H9 (cell line): ENCODE data around the gene CDC37L1. TPM values are rescaled to one million over a fixed set of nuclear protein-coding genes. Genes with fewer than 3 reads are reported as not detected.

Experiments
- DNase-seq: peaks from one replicate; pipeline ENCODE4 v3.0.0-alpha.2; 2017
- H2AFZ ChIP-seq: one replicate; pipeline ENCODE4 v1.6.1; 2013; ENCODE audit warnings: mild to moderate bottlenecking, low read length, control low read depth, moderate library complexity
- H2AK5ac ChIP-seq: 2 replicates; pipeline ENCODE4 v1.6.1; 2013; ENCODE audit warnings: low read length, control low read depth, mixed read lengths; ENCODE audit not compliant: insufficient read length
- H2BK120ac ChIP-seq: one replicate; pipeline ENCODE4 v1.6.1; 2013; ENCODE audit warnings: low read depth, mild to moderate bottlenecking, low read length, control low read depth, inconsistent platforms; ENCODE audit not compliant: poor library complexity, severe bottlenecking
- H2BK12ac ChIP-seq: 2 replicates; pipeline ENCODE4 v1.6.1; 2013; ENCODE audit warnings: low read length, control low read depth, mixed read lengths, low read depth; ENCODE audit not compliant: insufficient read length
- H2BK15ac ChIP-seq: 2 replicates; pipeline ENCODE4 v1.6.1; 2013; ENCODE audit warnings: low read depth, low read length, control low read depth
- H2BK20ac ChIP-seq: one replicate; pipeline ENCODE4 v1.6.1; 2013; ENCODE audit warnings: low read depth, mild to moderate bottlenecking, low read length, control low read depth, inconsistent platforms; ENCODE audit not compliant: poor library complexity, severe bottlenecking
- H2BK5ac ChIP-seq: 2 replicates; pipeline ENCODE4 v1.6.1; 2013; ENCODE audit warnings: low read length, control low read depth, mixed read lengths; ENCODE audit not compliant: insufficient read length
- H3K14ac ChIP-seq: 2 replicates; pipeline ENCODE4 v1.6.1; 2013; ENCODE audit warnings: low read length, control low read depth; ENCODE audit not compliant: insufficient read depth
- H3K18ac ChIP-seq: 2 replicates; pipeline ENCODE4 v1.6.1; 2013; ENCODE audit warnings: low read depth, mild to moderate bottlenecking, mixed read lengths, low read length, control low read depth; ENCODE audit not compliant: insufficient read length
- H3K23ac ChIP-seq: 2 replicates; pipeline ENCODE4 v1.6.1; 2013; ENCODE audit warnings: low read length, control low read depth, mixed read lengths, low read depth; ENCODE audit not compliant: insufficient read length
- H3K23me2 ChIP-seq: 2 replicates; pipeline ENCODE4 v1.6.1; 2013; ENCODE audit warnings: low read depth, mild to moderate bottlenecking, mixed read lengths, low read length, control low read depth; ENCODE audit not compliant: insufficient read length, poor library complexity, severe bottlenecking
- H3K27ac ChIP-seq: 2 replicates; pipeline ENCODE4 v1.5.1; 2013; ENCODE audit warnings: low read length, control low read depth, mixed read lengths, low read depth; ENCODE audit not compliant: insufficient read length
- H3K27me3 ChIP-seq: 2 replicates; pipeline ENCODE4 v1.6.1; 2013; ENCODE audit warnings: low read length, control low read depth, inconsistent platforms; ENCODE audit not compliant: insufficient read depth
- H3K4ac ChIP-seq: 2 replicates; pipeline ENCODE4 v1.6.1; 2013; ENCODE audit warnings: low read depth, mild to moderate bottlenecking, control low read depth, inconsistent platforms, low read length, moderate library complexity
- H3K4me1 ChIP-seq: 2 replicates; pipeline ENCODE4 v1.6.1; 2013; ENCODE audit warnings: low read length, control low read depth, inconsistent platforms; ENCODE audit not compliant: insufficient read depth
- H3K4me2 ChIP-seq: 2 replicates; pipeline ENCODE4 v1.6.1; 2013; ENCODE audit warnings: low read length, control low read depth, mixed read lengths; ENCODE audit not compliant: insufficient read length, insufficient read depth
- H3K56ac ChIP-seq: 2 replicates; pipeline ENCODE4 v1.6.1; 2013; ENCODE audit warnings: low read depth, mild to moderate bottlenecking, mixed read lengths, low read length, control low read depth; ENCODE audit not compliant: insufficient read length
- H3K79me1 ChIP-seq: 2 replicates; pipeline ENCODE4 v1.6.1; 2013; ENCODE audit warnings: low read depth, mild to moderate bottlenecking, moderate library complexity, low read length, control low read depth, inconsistent platforms; ENCODE audit not compliant: insufficient read depth, poor library complexity, severe bottlenecking
- H3K79me2 ChIP-seq: 2 replicates; pipeline ENCODE4 v1.6.1; 2013; ENCODE audit warnings: low read length, control low read depth, inconsistent platforms; ENCODE audit not compliant: insufficient read depth
- H3K9ac ChIP-seq: 2 replicates; pipeline ENCODE4 v1.6.1; 2013; ENCODE audit warnings: low read length, control low read depth, mixed read lengths; ENCODE audit not compliant: insufficient read length; ENCODE audit errors: extremely low read depth
- H3K9me3 ChIP-seq: one replicate; pipeline ENCODE4 v1.6.1; 2013; ENCODE audit warnings: low read depth, low read length, inconsistent platforms; ENCODE audit not compliant: control insufficient read depth
- H3T11ph ChIP-seq: one replicate; pipeline ENCODE4 v1.6.1; 2013; ENCODE audit warnings: mild to moderate bottlenecking, low read length, control low read depth, inconsistent platforms
- H4K20me1 ChIP-seq: one replicate; pipeline ENCODE4 v1.6.1; 2013; ENCODE audit not compliant: control insufficient read depth, insufficient read length, insufficient read depth
- H4K5ac ChIP-seq: 2 replicates; pipeline ENCODE4 v1.6.1; 2013; ENCODE audit warnings: low read depth, mild to moderate bottlenecking, mixed read lengths, low read length, control low read depth; ENCODE audit not compliant: insufficient read length
- H4K8ac ChIP-seq: replicated peaks from 2 replicates; pipeline ENCODE4 v1.6.1; 2013; ENCODE audit warnings: low read length, control low read depth, mixed read lengths, low read depth; ENCODE audit not compliant: insufficient read length
- H4K91ac ChIP-seq: 2 replicates; pipeline ENCODE4 v1.6.1; 2013; ENCODE audit warnings: low read depth, mild to moderate bottlenecking, moderate library complexity, mixed read lengths, low read length, control low read depth; ENCODE audit not compliant: insufficient read length
- H3K27ac Mint-ChIP-seq, 3 experiments: 2 replicates in 2 of 3; 3 replicates in 1 of 3; pipeline ENCODE4 v1.8.0; 2020 to 2021; ENCODE audit warnings: mixed read lengths in 3 of 3, mild to moderate bottlenecking in 1 of 3, moderate library complexity in 1 of 3
- H3K27me3 Mint-ChIP-seq: 2 replicates; pipeline ENCODE4 v1.8.0; 2021; ENCODE audit warnings: low read depth, mild to moderate bottlenecking, moderate library complexity, mixed read lengths
- H3K36me3 Mint-ChIP-seq, 3 experiments: 2 replicates in 2 of 3; 3 replicates in 1 of 3; pipeline ENCODE4 v1.8.0; 2020 to 2021; ENCODE audit warnings: low read depth in 3 of 3, mixed read lengths in 3 of 3; ENCODE audit not compliant: insufficient read depth in 1 of 3
- H3K4me1 Mint-ChIP-seq, 2 experiments: 2 replicates each; pipeline ENCODE4 v1.8.0; 2020; ENCODE audit warnings: mixed read lengths in 2 of 2
- H3K4me3 Mint-ChIP-seq, 2 experiments: 2 replicates in 1 of 2; 3 replicates in 1 of 2; pipeline ENCODE4 v1.8.0; 2020 to 2021; ENCODE audit warnings: mild to moderate bottlenecking in 2 of 2, mixed read lengths in 2 of 2, moderate library complexity in 1 of 2
- H3K9me3 Mint-ChIP-seq, 2 experiments: 2 replicates in 1 of 2; 3 replicates in 1 of 2; pipeline ENCODE4 v1.8.0; 2020; ENCODE audit warnings: mild to moderate bottlenecking in 2 of 2, mixed read lengths in 2 of 2, moderate library complexity in 1 of 2
- WGBS: extraction: QIAGEN DNeasy Blood & Tissue Kit; methylation state at CpG from one replicate; pipeline ENCODE4 v1.1.7; 2013; ENCODE audit warnings: missing lambda C conversion rate, low lambda C conversion rate, mixed read lengths; ENCODE audit not compliant: insufficient read length; ENCODE audit errors: extremely low coverage; 5-methylcytosine and 5-hydroxymethylcytosine counted together
- total RNA-seq: library from RNA; stranded (reverse); gene quantifications from 2 replicates; pipeline ENCODE4 v1.2.1, GENCODE V29; 2021
- TF ChIP-seq, protein P1 (sequence below): fragments of 200-600 bp; sonication (generic); conservative IDR thresholded peaks from 3 replicates; pipeline ENCODE4 v1.8.0; 2021; ENCODE audit warnings: antibody characterized with exemption, mild to moderate bottlenecking

CDC37L1 gene
- total RNA-seq, 1 experiment from 2014 or later = 17.6 TPM

DNA sequence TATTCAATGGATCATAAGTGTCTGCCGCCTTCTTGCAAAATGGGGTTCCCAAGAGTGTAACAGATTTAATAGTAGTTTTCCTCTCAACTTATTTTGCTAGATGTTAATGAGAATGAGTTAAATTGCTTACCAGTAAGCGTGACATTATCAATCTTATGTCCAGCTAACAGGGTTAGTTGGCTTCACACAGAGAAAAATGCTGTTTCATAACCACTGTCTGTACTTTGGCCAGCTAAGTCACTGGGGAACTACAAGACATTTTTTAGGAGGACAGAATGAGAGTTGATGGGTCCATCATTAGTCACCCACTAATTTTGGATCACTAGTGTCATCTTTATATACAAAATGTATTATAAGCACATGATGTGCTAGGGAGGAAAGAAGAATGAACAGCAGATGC lies 1.4 kb downstream of the CDC37L1 start:
- Histone ChIP-seq H3K56ac (no peak overlapping the region), H3K27ac (no peak overlapping the region), H3K23ac (no peak overlapping the region), H3K79me2 (peaks cover 8% of the 10 kb centered on the region; the same call in 1 of the 2 replicates), H3K4me1 (no peaks in the 10 kb centered on the region; the same call in 1 of the 2 replicates), H3T11ph (no peak overlapping the region), H3K4me2 (peak overlapping the region; percentile 93), H3K79me1 (no peaks in the 10 kb centered on the region), H4K20me1 (no peaks in the 10 kb centered on the region), H3K14ac (no peak overlapping the region), H3K27me3 (no peaks in the 10 kb centered on the region), H2AK5ac (no peak overlapping the region), H3K23me2 (peaks cover 9% of the 10 kb centered on the region), H3K9ac (no peak overlapping the region), H4K5ac (no peak overlapping the region), H3K9me3 (no peaks in the 10 kb centered on the region), H2BK5ac (no peak overlapping the region), H2BK120ac (no peak overlapping the region), H4K8ac (no peak overlapping the region), H4K91ac (no peak overlapping the region), H2BK20ac (no peak overlapping the region), H3K18ac (no peak overlapping the region), H2BK12ac (no peak overlapping the region), H2AFZ (no peak overlapping the region), H3K4ac (no peak overlapping the region), H2BK15ac (no peak overlapping the region)
- H3K4me3 Mint-ChIP-seq = no peak overlapping the region
- H3K27ac Mint-ChIP-seq = no peak overlapping the region
- TF ChIP-seq, protein P1, sequence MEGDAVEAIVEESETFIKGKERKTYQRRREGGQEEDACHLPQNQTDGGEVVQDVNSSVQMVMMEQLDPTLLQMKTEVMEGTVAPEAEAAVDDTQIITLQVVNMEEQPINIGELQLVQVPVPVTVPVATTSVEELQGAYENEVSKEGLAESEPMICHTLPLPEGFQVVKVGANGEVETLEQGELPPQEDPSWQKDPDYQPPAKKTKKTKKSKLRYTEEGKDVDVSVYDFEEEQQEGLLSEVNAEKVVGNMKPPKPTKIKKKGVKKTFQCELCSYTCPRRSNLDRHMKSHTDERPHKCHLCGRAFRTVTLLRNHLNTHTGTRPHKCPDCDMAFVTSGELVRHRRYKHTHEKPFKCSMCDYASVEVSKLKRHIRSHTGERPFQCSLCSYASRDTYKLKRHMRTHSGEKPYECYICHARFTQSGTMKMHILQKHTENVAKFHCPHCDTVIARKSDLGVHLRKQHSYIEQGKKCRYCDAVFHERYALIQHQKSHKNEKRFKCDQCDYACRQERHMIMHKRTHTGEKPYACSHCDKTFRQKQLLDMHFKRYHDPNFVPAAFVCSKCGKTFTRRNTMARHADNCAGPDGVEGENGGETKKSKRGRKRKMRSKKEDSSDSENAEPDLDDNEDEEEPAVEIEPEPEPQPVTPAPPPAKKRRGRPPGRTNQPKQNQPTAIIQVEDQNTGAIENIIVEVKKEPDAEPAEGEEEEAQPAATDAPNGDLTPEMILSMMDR = no peak
- H3K9me3 Mint-ChIP-seq = no peaks in the 10 kb centered on the region
- peaks cover 0 to 9% (median 9%) of the 10 kb centered on the region in 3 experiments; a peak in 5 of 7 replicates for H3K36me3 Mint-ChIP-seq
- no peaks in the 10 kb centered on the region; the same call in 1 of the 2 replicates for H3K27me3 Mint-ChIP-seq
- H3K4me1 Mint-ChIP-seq = 0 out of 4 replicates have a peak, but pooled peaks cover 0 to 2% of the 10 kb centered on the region in 2 experiments
- WGBS = no CpG with 5 or more reads among the region's 2 CpGs
- no peak for DNase-seq
